HG03196 (cell line): ENCODE data around the gene BRINP1.

Source experiments
- ATAC-seq: cut with Tn5 transposase; IDR thresholded peaks from one replicate; pipeline ENCODE4 v1.9.1; 2021; ENCODE audit not compliant: unreplicated experiment

BRINP1 gene

GRCh38 chr9:119343059-119343990 lies 25.9 kb downstream of the BRINP1 start:
- no peak for ATAC-seq

- no peak for ATAC-seq
Measured at GRCh38 chr9:119339056-119339455, 30.2 kb downstream of the BRINP1 start.

GRCh38 chr9:119337573-119337972 lies 31.7 kb downstream of the BRINP1 start:
- ATAC-seq = no peak

- ATAC-seq = no peak
Measured at GRCh38 chr9:119334745-119335144, 34.5 kb downstream of the BRINP1 start.

GRCh38 chr9:119333507-119334229 lies 35.6 kb downstream of the BRINP1 start:
- ATAC-seq = no peak

- ATAC-seq = no peak
Measured at GRCh38 chr9:119332522-119332921, 36.7 kb downstream of the BRINP1 start.

GRCh38 chr9:119322184-119322583 lies 47.1 kb downstream of the BRINP1 start:
- ATAC-seq = no peak

- ATAC-seq = no peak
Measured at GRCh38 chr9:119318371-119318770, 50.9 kb downstream of the BRINP1 start.

GRCh38 chr9:119313846-119314245 lies 55.4 kb downstream of the BRINP1 start:
- no peak for ATAC-seq

- ATAC-seq = no peak
Measured at GRCh38 chr9:119310741-119311140, 58.5 kb downstream of the BRINP1 start.

- ATAC-seq = no peak
Measured at GRCh38 chr9:119307471-119307870, 61.8 kb downstream of the BRINP1 start.

- ATAC-seq = no peak
Measured at GRCh38 chr9:119304555-119304954, 64.7 kb downstream of the BRINP1 start.

- no peak for ATAC-seq
Measured at GRCh38 chr9:119302988-119303698, 66.1 kb downstream of the BRINP1 start.

GRCh38 chr9:119298076-119298853 lies 71.0 kb downstream of the BRINP1 start:
- peak; percentile 96 for ATAC-seq

GRCh38 chr9:119291554-119291953 lies 77.7 kb downstream of the BRINP1 start:
- no peak for ATAC-seq

- peak; percentile 79 for ATAC-seq
Measured at GRCh38 chr9:119289740-119290433, 79.3 kb downstream of the BRINP1 start.

- ATAC-seq = no peak
Measured at GRCh38 chr9:119284587-119285337, 84.5 kb downstream of the BRINP1 start.

GRCh38 chr9:119284118-119284517 lies 85.1 kb downstream of the BRINP1 start:
- no peak for ATAC-seq

- no peak for ATAC-seq
Measured at GRCh38 chr9:119283078-119283794, 86.0 kb downstream of the BRINP1 start.
